Naive thymus-derived CD8-positive, alpha-beta T cell (primary cell): ENCODE data around the gene COL4A1. TPM values are rescaled to one million over a fixed set of nuclear protein-coding genes. Genes with fewer than 3 reads are reported as not detected.

ENCODE experiments used
- ATAC-seq, 2 donors: fragments of 150-1000 bp; cut with Tn5 transposase in 1 of 2; sonication (Bioruptor Pico), chemical (Tn5 transposase) in 1 of 2; 1 replicate in 1 of 2; 2 replicates in 1 of 2; pipeline ENCODE4 v1.10.0; 2021; ENCODE audit warnings: mild to moderate bottlenecking in 2 of 2, moderate library complexity in 2 of 2
- POLR2A ChIA-PET: fragments of 350-600 bp; sonication (Branson Sonifier 250); formaldehyde crosslinking; loops from one replicate; lab custom pipeline; 2021; ENCODE audit warnings: antibody characterized with exemption; lab: Charles Lee
- DNase-seq, 10 donors: peaks; one replicate each; pipeline versions ENCODE4 v3.0.0 to v3.0.0-alpha.2; 2020 to 2022
- H3K27ac Mint-ChIP-seq, 10 donors: one replicate each; pipeline ENCODE4 v1.8.0; 2020 to 2022; ENCODE audit warnings: mild to moderate bottlenecking in 10 of 10, mixed read lengths in 10 of 10, moderate library complexity in 4 of 10, inconsistent platforms in 1 of 10
- H3K27me3 Mint-ChIP-seq, 5 donors: one replicate each; pipeline ENCODE4 v1.8.0; 2021 to 2022; ENCODE audit warnings: mixed read lengths in 5 of 5
- H3K36me3 Mint-ChIP-seq, 3 donors: one replicate each; pipeline ENCODE4 v1.8.0; 2020 to 2022; ENCODE audit warnings: mixed read lengths in 3 of 3, mild to moderate bottlenecking in 2 of 3, inconsistent platforms in 1 of 3
- H3K4me1 Mint-ChIP-seq, 4 donors: one replicate each; pipeline ENCODE4 v1.8.0; 2021 to 2022; ENCODE audit warnings: mixed read lengths in 4 of 4
- H3K4me3 Mint-ChIP-seq, 10 donors: one replicate each; pipeline ENCODE4 v1.8.0; 2020 to 2022; ENCODE audit warnings: mild to moderate bottlenecking in 10 of 10, mixed read lengths in 10 of 10, moderate library complexity in 6 of 10, inconsistent platforms in 1 of 10
- H3K9me3 Mint-ChIP-seq, 9 donors: one replicate each; pipeline ENCODE4 v1.8.0; 2020 to 2022; ENCODE audit warnings: mixed read lengths in 9 of 9, mild to moderate bottlenecking in 3 of 9, inconsistent platforms in 1 of 9, moderate library complexity in 1 of 9
- polyA plus RNA-seq, 3 donors: library from polyadenylated mRNA; unstranded; fragments of 300-500 nt; fragmentation: Illumina TruSeq; gene quantifications; one replicate each; pipeline ENCODE4 v1.2.3, GENCODE V29; 2021
- total RNA-seq, 8 experiments: library from RNA in 2 of 8; stranded (reverse) in 2 of 8; gene quantifications; one replicate each; pipeline ENCODE4 v1.2.3 and lab custom pipeline; 2021 to 2026

COL4A1 gene
- total RNA-seq: not detected
- polyA plus RNA-seq: not detected
- 0 to 0.76 (median 0) reads per million in 6 experiments for total RNA-seq (lab: John Stamatoyannopoulos, UW)

GRCh38 chr13:110306960-110307766, at the start of gene COL4A1, which contains the start of gene COL4A2:
COL4A1 (minus strand) TSS chr13:110307157; CDS start chr13:110307027, 130 bp downstream.
COL4A2 (plus strand) TSS chr13:110307284; CDS start chr13:110307904, 620 bp downstream.
- no peak for DNase-seq
- no peak for ATAC-seq
- Mint-ChIP-seq H3K27ac (peak within 1 kb of the TSS in 1 of 10 donors; percentile 24), H3K4me3 (peak within 1 kb of the TSS in 1 of 10 donors; percentile 35), H3K4me1 (peaks cover 0 to 14% (median 5%) of the 10 kb centered on the region in 4 donors), H3K9me3 (no peaks in the 10 kb centered on the region), H3K36me3 (peaks cover 0 to 4% (median 0%) of the 10 kb centered on the region in 3 donors), H3K27me3 (peaks cover 33 to 82% (median 60%) of the 10 kb centered on the region in 5 donors)
- POLR2A ChIA-PET: no interaction called here

- Mint-ChIP-seq H3K36me3 (no peaks in the 10 kb centered on the region), H3K4me1 (peaks cover 0 to 1% (median 0%) of the 10 kb centered on the region in 4 donors), H3K9me3 (peaks cover 0 to 2% (median 0%) of the 10 kb centered on the region in 9 donors), H3K27me3 (peaks cover 3 to 34% (median 10%) of the 10 kb centered on the region in 5 donors), H3K4me3 (no peak overlapping the region), H3K27ac (no peak overlapping the region)
- POLR2A ChIA-PET: no interaction called here
- ATAC-seq (no peak), DNase-seq (no peak)
Observed at GRCh38 chr13:110356362-110356761, 49.4 kb upstream of the COL4A1 start.

DNA sequence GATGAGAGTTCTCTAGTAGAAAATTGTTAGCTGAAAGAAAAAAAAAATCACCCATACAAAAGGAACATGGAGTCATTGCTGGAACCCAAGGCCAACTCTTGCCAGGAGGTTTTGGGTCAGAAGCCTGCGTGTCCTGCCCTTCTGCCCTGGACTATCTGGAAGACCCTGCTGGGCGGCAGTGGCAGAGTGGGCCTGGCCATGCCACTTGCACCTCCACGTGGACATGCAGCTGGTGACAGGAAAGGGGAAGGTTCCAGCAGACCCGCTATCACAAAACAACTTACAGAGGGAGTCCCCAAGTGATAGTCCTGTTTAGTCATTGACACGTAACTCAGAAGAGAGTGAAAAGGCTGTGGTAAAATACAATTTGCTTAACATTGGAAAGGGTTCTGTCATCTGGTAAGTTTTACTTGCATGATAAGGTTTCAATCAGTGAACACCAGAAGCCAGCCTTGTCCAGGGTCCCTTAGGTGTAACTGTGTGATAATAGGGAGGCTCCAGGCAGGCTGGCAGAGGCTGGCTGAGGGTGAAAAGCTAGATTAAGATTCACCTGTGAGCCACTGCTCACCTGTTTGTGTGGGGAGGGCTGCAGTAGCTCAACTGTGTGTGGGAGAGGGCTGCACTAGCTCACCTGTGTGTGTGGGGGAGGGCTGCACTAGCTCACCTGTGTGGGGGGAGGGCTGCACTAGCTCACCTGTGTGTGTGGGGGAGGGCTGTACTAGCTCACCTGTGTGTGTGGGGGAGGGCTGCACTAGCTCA, 47.9 kb upstream of the COL4A1 start:
- no peaks in the 10 kb centered on the region for H3K4me1 Mint-ChIP-seq
- ATAC-seq: no peak
- no peak overlapping the region for H3K4me3 Mint-ChIP-seq
- no peak for DNase-seq
- H3K36me3 Mint-ChIP-seq: no peaks in the 10 kb centered on the region
- POLR2A ChIA-PET: no interaction called here
- no peak overlapping the region for H3K27ac Mint-ChIP-seq
- peaks cover 3 to 34% (median 11%) of the 10 kb centered on the region in 5 donors for H3K27me3 Mint-ChIP-seq
- H3K9me3 Mint-ChIP-seq: peaks cover 0 to 2% (median 0%) of the 10 kb centered on the region in 9 donors

GRCh38 chr13:110354123-110354627, 47.2 kb upstream of the COL4A1 start:
- Mint-ChIP-seq H3K27ac (no peak overlapping the region), H3K36me3 (no peaks in the 10 kb centered on the region), H3K4me3 (no peak overlapping the region), H3K4me1 (no peaks in the 10 kb centered on the region), H3K9me3 (peaks cover 0 to 2% (median 0%) of the 10 kb centered on the region in 9 donors), H3K27me3 (peaks cover 3 to 34% (median 11%) of the 10 kb centered on the region in 5 donors)
- ATAC-seq: no peak
- POLR2A ChIA-PET: no interaction called here
- no peak for DNase-seq

DNA sequence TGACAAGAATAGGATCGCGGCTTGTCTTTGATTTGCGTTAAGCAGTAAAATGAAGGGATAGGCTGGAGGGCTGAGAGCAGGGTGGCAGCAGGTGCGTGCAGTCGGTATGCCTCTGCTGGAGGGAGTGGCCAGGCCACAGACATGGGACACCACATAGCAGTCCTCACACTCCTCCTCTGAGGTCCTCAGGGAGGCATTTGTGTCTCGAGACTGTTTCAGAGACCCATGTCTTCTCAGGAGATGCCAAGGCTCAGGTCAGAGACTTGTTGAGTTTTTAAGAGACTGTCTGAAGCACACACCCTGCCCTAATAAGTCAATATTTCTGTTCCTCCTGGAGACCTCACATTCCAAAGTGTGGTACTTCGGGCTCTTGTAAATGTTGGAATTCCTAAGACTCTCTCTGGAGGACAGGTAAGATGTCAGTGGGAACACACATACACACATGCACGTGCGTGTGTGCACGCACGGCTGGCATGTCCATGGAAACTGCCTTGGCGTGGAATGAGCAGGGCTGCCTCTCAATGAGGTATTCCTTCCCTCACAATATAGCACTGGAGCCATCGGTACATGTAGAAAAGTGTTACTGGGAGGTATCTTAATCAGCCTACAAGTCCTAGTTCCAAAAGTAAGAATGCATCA, 46.5 kb upstream of the COL4A1 start:
- Mint-ChIP-seq H3K27me3 (peaks cover 3 to 34% (median 11%) of the 10 kb centered on the region in 5 donors), H3K36me3 (no peaks in the 10 kb centered on the region), H3K4me3 (no peak overlapping the region), H3K4me1 (no peaks in the 10 kb centered on the region), H3K9me3 (peaks cover 0 to 2% (median 0%) of the 10 kb centered on the region in 9 donors), H3K27ac (no peak overlapping the region)
- ATAC-seq (no peak), DNase-seq (no peak)
- POLR2A ChIA-PET: no interaction called here

GRCh38 chr13:110352735-110353134, 45.8 kb upstream of the COL4A1 start:
- POLR2A ChIA-PET: no interaction called here
- no peak overlapping the region for H3K27ac Mint-ChIP-seq
- H3K4me1 Mint-ChIP-seq: no peaks in the 10 kb centered on the region
- ATAC-seq (no peak), DNase-seq (no peak)
- H3K4me3 Mint-ChIP-seq: no peak overlapping the region
- peaks cover 0 to 2% (median 0%) of the 10 kb centered on the region in 9 donors for H3K9me3 Mint-ChIP-seq
- H3K27me3 Mint-ChIP-seq: peaks cover 3 to 34% (median 14%) of the 10 kb centered on the region in 5 donors
- no peaks in the 10 kb centered on the region for H3K36me3 Mint-ChIP-seq

DNA sequence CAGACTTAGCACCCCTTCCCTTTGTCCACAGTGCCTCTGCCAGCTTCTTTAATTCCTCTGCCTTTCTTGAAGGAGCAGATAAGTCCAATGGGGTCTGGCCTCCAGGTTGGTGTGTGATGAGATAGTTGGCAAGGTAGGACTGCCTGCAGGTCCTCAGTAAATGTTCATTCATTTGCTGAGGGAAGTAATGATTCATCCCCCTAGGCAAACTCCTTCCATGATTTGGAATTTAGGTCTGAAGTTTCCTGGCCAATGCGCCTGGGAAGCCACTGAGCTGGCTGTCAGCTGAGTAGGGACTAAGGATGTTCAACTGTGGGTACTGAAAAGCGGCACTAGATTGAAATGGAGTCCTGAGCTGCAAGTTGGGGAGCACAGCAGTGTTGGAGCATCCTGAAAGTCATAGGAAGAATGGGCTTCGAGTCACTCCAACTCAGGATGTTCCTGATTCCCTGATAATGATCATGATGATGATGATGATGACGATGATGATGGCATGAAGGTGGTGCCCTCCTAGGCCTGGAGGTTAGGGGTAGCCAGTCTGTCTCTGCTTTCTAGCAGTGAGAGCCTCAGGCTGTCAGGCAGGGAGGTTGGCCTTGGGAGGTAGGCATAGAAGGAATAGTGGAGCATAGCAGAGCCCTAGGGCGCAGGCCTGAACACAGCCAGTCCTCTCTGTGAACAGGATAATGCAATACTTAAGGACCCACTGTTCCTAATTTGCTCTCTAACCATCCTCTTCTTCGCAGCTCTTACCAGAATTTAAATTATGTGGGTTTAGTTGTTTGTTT, 44.9 kb upstream of the COL4A1 start:
- DNase-seq: no peak
- Mint-ChIP-seq H3K27ac (no peak overlapping the region), H3K4me1 (no peaks in the 10 kb centered on the region), H3K9me3 (peaks cover 0 to 2% (median 0%) of the 10 kb centered on the region in 9 donors), H3K4me3 (no peak overlapping the region), H3K27me3 (peaks cover 3 to 34% (median 14%) of the 10 kb centered on the region in 5 donors), H3K36me3 (no peaks in the 10 kb centered on the region)
- ATAC-seq: no peak
- POLR2A ChIA-PET: no interaction called here

DNA sequence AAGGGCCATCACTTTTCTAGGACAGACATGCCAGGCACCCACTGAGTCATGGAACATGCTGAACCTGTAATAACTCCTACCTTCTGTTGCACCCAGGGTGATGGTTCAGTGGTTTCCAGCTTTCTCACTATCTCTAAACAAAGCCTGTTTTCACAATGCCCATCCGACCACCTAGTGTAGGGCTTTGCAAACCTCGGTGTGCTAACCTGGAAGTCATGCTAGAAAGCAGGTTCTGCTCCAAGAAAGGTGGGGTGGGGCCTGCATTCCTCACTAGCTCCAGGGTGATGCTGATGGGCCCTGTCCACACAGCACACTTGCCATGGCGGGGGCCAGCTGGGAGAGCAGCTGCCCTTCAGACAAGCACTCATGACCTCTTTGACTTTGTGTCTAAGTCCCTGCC, 43.6 kb upstream of the COL4A1 start:
- POLR2A ChIA-PET: interaction anchor here (0.9 kb wide), 1 partner anchor 9 kb away, joined by 3 read pairs; no protein-coding TSS in a partner anchor
- Mint-ChIP-seq H3K27me3 (peaks cover 3 to 34% (median 14%) of the 10 kb centered on the region in 5 donors), H3K9me3 (peaks cover 0 to 2% (median 0%) of the 10 kb centered on the region in 9 donors), H3K36me3 (no peaks in the 10 kb centered on the region), H3K27ac (no peak overlapping the region), H3K4me3 (no peak overlapping the region), H3K4me1 (no peaks in the 10 kb centered on the region)
- ATAC-seq (no peak), DNase-seq (no peak)

GRCh38 chr13:110350049-110350448, 43.1 kb upstream of the COL4A1 start:
- H3K4me3 Mint-ChIP-seq: no peak overlapping the region
- no peak for DNase-seq
- H3K27ac Mint-ChIP-seq: no peak overlapping the region
- no peaks in the 10 kb centered on the region for H3K36me3 Mint-ChIP-seq
- POLR2A ChIA-PET: interaction anchor here (0.9 kb wide), 1 partner anchor 9 kb away, joined by 3 read pairs; no protein-coding TSS in a partner anchor
- no peak for ATAC-seq
- peaks cover 3 to 33% (median 13%) of the 10 kb centered on the region in 5 donors for H3K27me3 Mint-ChIP-seq
- H3K4me1 Mint-ChIP-seq: no peaks in the 10 kb centered on the region
- H3K9me3 Mint-ChIP-seq: peaks cover 0 to under 1% (median 0%) of the 10 kb centered on the region in 9 donors

GRCh38 chr13:110349239-110349638, 42.3 kb upstream of the COL4A1 start:
- Mint-ChIP-seq H3K4me1 (peaks cover 0 to 2% (median 0%) of the 10 kb centered on the region in 4 donors), H3K36me3 (no peaks in the 10 kb centered on the region), H3K9me3 (no peaks in the 10 kb centered on the region), H3K27ac (no peak overlapping the region), H3K27me3 (peaks cover 3 to 27% (median 11%) of the 10 kb centered on the region in 5 donors), H3K4me3 (no peak overlapping the region)
- ATAC-seq (no peak), DNase-seq (no peak)
- POLR2A ChIA-PET: no interaction called here

GRCh38 chr13:110348309-110349105, 41.5 kb upstream of the COL4A1 start:
- peaks cover under 1 to 23% (median 11%) of the 10 kb centered on the region in 5 donors for H3K27me3 Mint-ChIP-seq
- H3K9me3 Mint-ChIP-seq: no peaks in the 10 kb centered on the region
- POLR2A ChIA-PET: no interaction called here
- no peak overlapping the region for H3K4me3 Mint-ChIP-seq
- no peaks in the 10 kb centered on the region for H3K36me3 Mint-ChIP-seq
- DNase-seq (no peak), ATAC-seq (no peak)
- peaks cover 0 to 2% (median 0%) of the 10 kb centered on the region in 4 donors for H3K4me1 Mint-ChIP-seq
- no peak overlapping the region for H3K27ac Mint-ChIP-seq
